ENCODE data around the gene MARCHF10. TPM values are rescaled to one million over a fixed set of nuclear protein-coding genes. Genes with fewer than 3 reads are reported as not detected.
A peak's percentile ranks its signal among the peaks of the same experiment; 100 is the strongest.
"Not testable (repeated sequence)": the region's sequence is repeated elsewhere in the genome, so short reads cannot be mapped to it uniquely, and the experiment has no call there.

Gene MARCHF10
- polyA plus RNA-seq, 3 donors: 0.63 to 1.7 (median 0.78) TPM

GRCh38 chr17:62794666-62794971 is 13.5 kb downstream of the MARCHF10 start:
- no peak for DNase-seq (ENCODE audit: extremely low read depth in 1 of 11, low read depth in 9 of 11, low spot score in 4 of 11)

GRCh38 chr17:62793919-62794665 is 14.0 kb downstream of the MARCHF10 start:
- DNase-seq (ENCODE audit: extremely low read depth in 1 of 11, low read depth in 9 of 11, low spot score in 4 of 11): no peak

- no peak for DNase-seq (ENCODE audit: extremely low read depth in 1 of 11, low read depth in 9 of 11, low spot score in 4 of 11)
Measured at GRCh38 chr17:62792447-62792800, 15.7 kb downstream of the MARCHF10 start.

GRCh38 chr17:62791767-62792446 is 16.2 kb downstream of the MARCHF10 start:
- no peak for DNase-seq (ENCODE audit: extremely low read depth in 1 of 11, low read depth in 9 of 11, low spot score in 4 of 11)

- DNase-seq (ENCODE audit: extremely low read depth in 1 of 11, low read depth in 9 of 11, low spot score in 4 of 11): no peak
Measured at GRCh38 chr17:62791235-62791734, 16.8 kb downstream of the MARCHF10 start.

- no peak for DNase-seq (ENCODE audit: extremely low read depth in 1 of 11, low read depth in 9 of 11, low spot score in 4 of 11)
Measured at GRCh38 chr17:62790564-62790986, 17.5 kb downstream of the MARCHF10 start.

- no peak for DNase-seq (ENCODE audit: extremely low read depth in 1 of 11, low read depth in 9 of 11, low spot score in 4 of 11)
Measured at GRCh38 chr17:62787366-62787765, 20.7 kb downstream of the MARCHF10 start.

- no peak for DNase-seq (ENCODE audit: extremely low read depth in 1 of 11, low read depth in 9 of 11, low spot score in 4 of 11)
Measured at GRCh38 chr17:62786646-62787045, 21.5 kb downstream of the MARCHF10 start.

GRCh38 chr17:62785983-62786382 is 22.1 kb downstream of the MARCHF10 start:
- DNase-seq (ENCODE audit: extremely low read depth in 1 of 11, low read depth in 9 of 11, low spot score in 4 of 11): not testable (repeated sequence)

- no peak for DNase-seq (ENCODE audit: extremely low read depth in 1 of 11, low read depth in 9 of 11, low spot score in 4 of 11)
Measured at GRCh38 chr17:62782730-62783270, 25.3 kb downstream of the MARCHF10 start.

GRCh38 chr17:62781831-62782251 is 26.3 kb downstream of the MARCHF10 start:
- DNase-seq (ENCODE audit: extremely low read depth in 1 of 11, low read depth in 9 of 11, low spot score in 4 of 11): no peak

- no peak for DNase-seq (ENCODE audit: extremely low read depth in 1 of 11, low read depth in 9 of 11, low spot score in 4 of 11)
Measured at GRCh38 chr17:62781356-62781755, 26.8 kb downstream of the MARCHF10 start.

GRCh38 chr17:62780951-62781350 is 27.2 kb downstream of the MARCHF10 start:
- DNase-seq (ENCODE audit: extremely low read depth in 1 of 11, low read depth in 9 of 11, low spot score in 4 of 11): no peak

- DNase-seq (ENCODE audit: extremely low read depth in 1 of 11, low read depth in 9 of 11, low spot score in 4 of 11): no peak
Measured at GRCh38 chr17:62780269-62780668, 27.8 kb downstream of the MARCHF10 start.

- DNase-seq (ENCODE audit: extremely low read depth in 1 of 11, low read depth in 9 of 11, low spot score in 4 of 11): peak in 1 of 11 donors; percentile 54
Measured at GRCh38 chr17:62778990-62779681, 29.0 kb downstream of the MARCHF10 start.

- DNase-seq (ENCODE audit: extremely low read depth in 1 of 11, low read depth in 9 of 11, low spot score in 4 of 11): no peak
Measured at GRCh38 chr17:62775876-62776275, 32.2 kb downstream of the MARCHF10 start.

GRCh38 chr17:62774338-62774737 is 33.8 kb downstream of the MARCHF10 start:
- no peak for DNase-seq (ENCODE audit: extremely low read depth in 1 of 11, low read depth in 9 of 11, low spot score in 4 of 11)

- DNase-seq (ENCODE audit: extremely low read depth in 1 of 11, low read depth in 9 of 11, low spot score in 4 of 11): no peak
Measured at GRCh38 chr17:62767997-62768396, 40.1 kb downstream of the MARCHF10 start.

- DNase-seq (ENCODE audit: extremely low read depth in 1 of 11, low read depth in 9 of 11, low spot score in 4 of 11): no peak
Measured at GRCh38 chr17:62765351-62765750, 42.8 kb downstream of the MARCHF10 start.
